SK-N-SH treated with all-trans-retinoic acid at 6 μM for 48 hours (cell line): ENCODE results near the gene ITGBL1.

Experiments used
- CSRNP3 ChIP-seq: fragments of 250-450 bp; sonication (Bioruptor Pico); IDR thresholded peaks from 2 replicates; pipeline ENCODE4 v1.5.1; 2021; ENCODE audit warnings: mild to moderate bottlenecking, moderate library complexity
- ZC3H10 ChIP-seq: fragments of 250-450 bp; sonication (Bioruptor Pico); IDR thresholded peaks from 2 replicates; pipeline ENCODE4 v1.5.1; 2021; ENCODE audit warnings: mild to moderate bottlenecking, moderate library complexity
- TF ChIP-seq, protein P1 (sequence below): fragments of 250-450 bp; sonication (Bioruptor Pico); IDR thresholded peaks from 2 replicates; pipeline ENCODE4 v1.8.0; 2020; ENCODE audit warnings: mild to moderate bottlenecking, moderate library complexity, borderline replicate concordance

- TF ChIP-seq, protein P1, sequence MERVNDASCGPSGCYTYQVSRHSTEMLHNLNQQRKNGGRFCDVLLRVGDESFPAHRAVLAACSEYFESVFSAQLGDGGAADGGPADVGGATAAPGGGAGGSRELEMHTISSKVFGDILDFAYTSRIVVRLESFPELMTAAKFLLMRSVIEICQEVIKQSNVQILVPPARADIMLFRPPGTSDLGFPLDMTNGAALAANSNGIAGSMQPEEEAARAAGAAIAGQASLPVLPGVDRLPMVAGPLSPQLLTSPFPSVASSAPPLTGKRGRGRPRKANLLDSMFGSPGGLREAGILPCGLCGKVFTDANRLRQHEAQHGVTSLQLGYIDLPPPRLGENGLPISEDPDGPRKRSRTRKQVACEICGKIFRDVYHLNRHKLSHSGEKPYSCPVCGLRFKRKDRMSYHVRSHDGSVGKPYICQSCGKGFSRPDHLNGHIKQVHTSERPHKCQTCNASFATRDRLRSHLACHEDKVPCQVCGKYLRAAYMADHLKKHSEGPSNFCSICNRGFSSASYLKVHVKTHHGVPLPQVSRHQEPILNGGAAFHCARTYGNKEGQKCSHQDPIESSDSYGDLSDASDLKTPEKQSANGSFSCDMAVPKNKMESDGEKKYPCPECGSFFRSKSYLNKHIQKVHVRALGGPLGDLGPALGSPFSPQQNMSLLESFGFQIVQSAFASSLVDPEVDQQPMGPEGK (CRISPR knock-in tag) = no peak
- TF ChIP-seq ZC3H10 (CRISPR knock-in tag) (no peak), CSRNP3 (CRISPR knock-in tag) (no peak)
These were observed 71.0 kb downstream of the ITGBL1 start for GRCh38 chr13:101523154-101524131.
